GM21528 (cell line): ENCODE data around the gene DHX32.

Experiments used
- ATAC-seq: cut with Tn5 transposase; IDR thresholded peaks from one replicate; pipeline ENCODE4 v1.9.1; 2021; ENCODE audit warnings: mild to moderate bottlenecking, moderate library complexity; ENCODE audit not compliant: unreplicated experiment, low FRiP score

DHX32 gene

DNA sequence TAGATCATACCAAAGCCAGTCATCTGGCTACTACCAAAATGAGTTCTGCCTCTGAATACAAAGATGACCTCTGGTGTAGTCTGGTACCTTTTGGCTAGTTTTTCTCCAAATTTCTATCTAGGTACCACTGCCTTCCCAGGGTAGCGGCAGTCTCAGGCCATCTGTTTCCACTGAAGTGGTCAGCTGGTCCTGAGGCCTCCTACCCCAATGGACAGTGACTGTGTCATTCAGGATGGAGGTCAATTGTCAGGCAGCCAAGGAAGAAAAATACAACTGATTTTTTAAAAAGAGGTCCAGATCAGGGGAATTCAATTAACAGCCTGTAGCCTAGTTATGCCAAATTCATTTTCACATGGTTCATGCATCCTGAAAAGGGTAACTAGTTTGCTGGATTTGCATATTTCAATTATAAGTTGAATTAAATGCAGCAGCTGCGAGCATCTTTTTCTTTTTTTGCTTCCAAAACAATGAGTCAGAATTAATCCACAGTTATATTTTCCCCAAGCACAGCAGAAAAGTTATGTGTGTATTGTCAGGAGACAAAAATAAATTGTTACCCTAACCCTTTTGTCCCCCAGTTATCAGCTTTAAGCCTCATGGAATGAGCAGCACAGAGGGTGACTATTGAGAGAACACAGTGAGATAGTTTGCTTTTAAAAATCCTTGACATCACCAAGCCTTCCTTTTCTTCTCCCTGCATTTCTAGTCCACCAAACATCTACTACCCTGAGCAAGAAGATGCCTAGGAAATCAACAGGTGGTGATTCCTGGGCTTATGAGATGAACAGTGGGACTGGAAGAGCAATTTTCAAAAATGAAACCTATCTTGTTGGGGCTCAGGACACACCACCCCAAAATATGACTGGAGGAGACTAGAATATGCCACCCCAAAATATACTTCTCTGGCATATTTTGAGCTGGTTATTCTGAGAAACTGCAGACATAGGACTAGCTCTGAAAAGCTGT lies 30.0 kb downstream of the DHX32 start:
- ATAC-seq, result no peak

DNA sequence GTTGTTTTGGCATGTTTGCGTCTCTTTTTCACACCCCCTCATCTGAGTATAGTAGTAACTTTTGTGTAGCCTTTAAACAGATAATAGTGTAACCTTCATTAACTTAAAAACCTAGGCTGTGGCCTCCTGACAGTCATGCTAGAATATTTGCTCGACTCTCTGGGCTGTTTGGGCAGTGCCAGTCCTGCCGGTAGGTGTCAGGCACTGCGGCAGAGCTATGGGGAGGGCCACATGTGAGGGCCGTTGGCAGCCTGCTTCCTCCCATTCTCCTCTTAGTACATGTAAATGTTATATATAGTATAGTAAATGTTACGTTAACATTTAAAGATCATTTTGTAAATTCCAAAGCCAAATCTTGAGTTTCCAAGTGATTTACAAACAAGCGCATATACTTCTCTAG lies 31.6 kb downstream of the DHX32 start:
- no peak for ATAC-seq

DNA sequence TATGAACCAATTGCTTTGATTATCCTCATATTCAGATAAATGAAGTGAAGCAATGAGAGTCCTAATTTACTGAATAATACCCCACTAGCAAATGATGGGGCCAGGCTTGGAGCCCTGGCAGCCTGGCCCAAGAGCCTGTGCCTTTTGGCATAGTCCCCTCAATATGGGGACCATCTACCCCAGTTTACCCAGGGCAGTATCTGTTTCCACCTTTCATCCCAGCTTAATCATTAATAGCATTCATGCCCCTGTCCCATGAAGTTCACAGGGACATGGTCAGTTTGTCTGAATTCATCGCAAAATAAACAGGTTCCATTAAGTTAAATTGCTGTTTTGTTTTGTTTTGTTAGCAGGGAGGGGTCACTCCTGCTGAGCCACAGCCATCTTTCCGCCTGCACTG lies 32.2 kb downstream of the DHX32 start:
- ATAC-seq, result no peak

DNA sequence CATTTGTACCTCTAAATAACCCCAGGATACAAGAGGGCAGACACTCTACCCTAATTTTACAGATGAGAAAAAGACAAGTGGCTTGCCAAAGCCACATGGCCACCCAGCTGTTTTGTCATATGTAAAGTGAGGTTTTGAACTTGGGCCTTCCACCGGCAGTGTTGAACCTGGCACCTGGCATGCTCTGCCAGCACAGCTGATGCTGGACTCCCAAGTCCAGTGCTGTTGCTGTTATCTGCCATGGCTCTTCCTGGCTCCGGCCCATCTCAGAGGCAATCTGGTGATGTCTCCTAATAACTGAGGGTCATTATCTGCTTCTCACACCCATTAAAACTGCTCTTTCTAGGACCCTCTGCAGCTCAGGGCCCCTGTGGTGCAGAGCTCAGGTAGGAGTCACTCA lies 32.7 kb downstream of the DHX32 start:
- ATAC-seq, result no peak

DNA sequence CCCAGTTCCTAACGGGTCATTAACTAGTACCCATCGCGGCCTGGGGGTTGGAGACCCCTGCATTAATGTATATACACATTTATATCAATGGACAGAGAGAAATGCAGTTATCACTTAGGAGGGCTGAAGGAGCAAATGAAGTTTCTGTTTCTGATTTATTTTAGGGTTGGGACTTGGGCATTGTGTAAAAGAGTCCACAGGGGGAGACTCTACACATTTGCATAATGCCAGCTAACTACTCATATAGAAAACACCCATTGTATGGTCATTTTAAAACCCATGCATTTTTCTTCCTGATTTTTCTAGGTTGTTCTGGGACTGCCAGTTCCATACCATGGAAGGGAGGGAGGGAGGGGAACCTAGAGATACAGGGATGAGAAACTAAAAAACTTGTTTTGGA lies 34.2 kb downstream of the DHX32 start:
- no peak for ATAC-seq

DNA sequence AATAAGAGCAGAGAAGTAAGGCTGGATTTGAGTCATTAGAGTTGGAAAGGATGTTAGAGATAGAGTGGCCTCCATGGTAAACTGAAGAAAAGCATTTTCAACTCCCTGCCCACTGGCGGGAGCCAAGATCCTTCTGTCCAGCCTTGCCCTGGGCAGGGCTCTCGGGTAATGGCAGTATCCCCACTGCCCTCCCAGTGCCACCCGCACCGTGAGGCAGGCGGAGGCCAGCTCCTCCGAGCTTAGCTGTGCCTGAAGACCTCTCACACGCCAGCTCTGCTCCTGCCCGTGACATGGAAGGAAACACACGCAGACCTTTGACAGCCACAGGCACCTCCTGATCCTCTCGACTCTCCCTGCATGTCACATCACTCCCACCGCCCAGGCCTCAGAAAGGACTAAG lies 35.5 kb downstream of the DHX32 start:
- no peak for ATAC-seq

DNA sequence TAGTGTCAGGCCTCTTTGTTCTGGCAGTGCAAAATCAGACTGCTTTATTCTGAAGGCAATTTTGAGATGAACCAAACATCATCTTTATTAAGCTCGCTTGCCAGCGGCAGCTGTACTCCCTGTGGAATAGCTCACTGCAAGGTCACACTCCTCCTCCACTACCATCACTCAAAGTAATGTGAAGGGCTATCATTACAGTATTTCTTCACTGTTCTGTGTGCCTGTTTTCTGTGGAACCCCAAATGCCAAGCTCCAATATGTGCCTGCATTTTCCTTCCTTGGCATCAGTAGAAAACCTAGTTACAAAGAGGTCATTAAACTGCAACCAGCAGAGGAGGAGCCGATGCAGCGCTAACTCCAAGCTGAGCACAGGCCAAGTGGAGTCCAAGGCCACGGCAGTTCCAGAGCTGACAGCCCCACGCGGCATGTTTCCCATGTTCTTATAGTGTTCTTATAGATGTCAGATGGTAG lies 36.3 kb downstream of the DHX32 start:
- ATAC-seq, result no peak

DNA sequence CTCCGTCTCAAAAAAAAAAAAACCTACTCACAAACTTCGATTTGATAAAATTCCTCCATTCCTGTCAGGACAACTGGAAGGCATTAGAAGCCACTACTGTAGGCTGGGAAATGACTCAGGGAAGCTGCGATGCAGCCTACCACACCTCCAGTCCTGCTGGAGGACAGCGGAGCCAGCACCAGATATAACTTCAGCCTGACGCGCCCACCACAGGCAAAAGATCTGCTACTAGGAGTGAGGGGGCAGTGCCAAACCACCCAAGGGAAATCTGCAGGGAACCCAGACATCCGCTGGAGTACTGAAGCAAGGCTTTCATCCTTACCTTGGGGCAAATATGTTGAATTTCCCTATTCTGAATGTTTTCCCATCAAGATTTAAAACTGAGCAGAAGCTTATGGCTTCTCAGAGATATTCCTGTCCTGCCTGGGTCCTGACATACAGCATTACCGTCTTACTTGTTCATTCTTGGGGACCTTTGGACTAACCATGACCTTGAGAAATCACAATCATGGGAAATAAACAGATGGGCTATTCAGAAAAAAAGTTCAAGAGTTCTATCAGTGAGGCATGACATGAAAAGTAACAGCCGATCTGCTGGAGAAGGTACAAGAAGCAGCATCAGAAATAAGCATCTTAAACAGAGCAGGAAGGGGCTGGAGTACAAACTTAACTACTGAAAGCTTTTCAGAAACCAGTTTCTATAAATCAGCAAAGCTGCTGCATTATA lies 37.3 kb downstream of the DHX32 start:
- no peak for ATAC-seq

DNA sequence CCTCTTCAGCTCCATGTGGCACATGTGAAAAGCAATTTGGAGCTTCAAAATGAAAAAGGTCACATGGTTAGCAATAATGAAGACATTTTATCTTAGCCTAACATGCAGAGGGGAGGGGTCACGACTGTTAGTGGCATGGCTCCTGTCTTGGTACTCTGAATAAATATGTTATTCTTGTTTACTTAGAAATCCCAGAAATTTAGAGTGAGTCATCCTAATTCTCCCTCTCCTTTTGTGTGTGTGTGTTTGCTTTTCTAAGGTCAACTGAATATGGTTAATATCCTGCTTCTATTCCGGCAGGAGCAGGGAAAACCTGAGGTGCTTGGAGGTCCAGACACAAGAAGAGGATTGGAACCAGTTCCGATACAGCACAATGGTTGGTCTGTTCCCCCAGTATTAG lies 40.1 kb downstream of the DHX32 start:
- no peak for ATAC-seq

DNA sequence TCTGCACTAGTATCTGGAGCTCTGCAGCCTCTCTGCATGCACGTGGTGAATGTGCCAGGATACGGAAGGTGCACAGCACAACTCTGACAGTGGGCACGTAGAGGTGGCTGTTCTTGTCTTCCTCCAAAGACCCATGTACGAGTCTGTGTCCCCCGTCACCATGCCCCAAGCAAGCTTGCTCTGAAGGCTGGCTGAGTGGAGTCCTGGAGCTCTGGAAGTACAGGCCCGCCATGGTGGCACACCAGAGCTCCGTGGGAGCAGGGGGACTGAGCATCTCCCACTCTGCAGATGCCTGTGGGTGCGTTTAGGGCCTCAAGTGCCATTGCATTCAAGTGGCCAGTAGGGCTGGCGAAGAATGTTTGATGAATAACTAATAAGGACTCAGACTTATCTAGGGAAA lies 40.7 kb downstream of the DHX32 start:
- no peak for ATAC-seq

DNA sequence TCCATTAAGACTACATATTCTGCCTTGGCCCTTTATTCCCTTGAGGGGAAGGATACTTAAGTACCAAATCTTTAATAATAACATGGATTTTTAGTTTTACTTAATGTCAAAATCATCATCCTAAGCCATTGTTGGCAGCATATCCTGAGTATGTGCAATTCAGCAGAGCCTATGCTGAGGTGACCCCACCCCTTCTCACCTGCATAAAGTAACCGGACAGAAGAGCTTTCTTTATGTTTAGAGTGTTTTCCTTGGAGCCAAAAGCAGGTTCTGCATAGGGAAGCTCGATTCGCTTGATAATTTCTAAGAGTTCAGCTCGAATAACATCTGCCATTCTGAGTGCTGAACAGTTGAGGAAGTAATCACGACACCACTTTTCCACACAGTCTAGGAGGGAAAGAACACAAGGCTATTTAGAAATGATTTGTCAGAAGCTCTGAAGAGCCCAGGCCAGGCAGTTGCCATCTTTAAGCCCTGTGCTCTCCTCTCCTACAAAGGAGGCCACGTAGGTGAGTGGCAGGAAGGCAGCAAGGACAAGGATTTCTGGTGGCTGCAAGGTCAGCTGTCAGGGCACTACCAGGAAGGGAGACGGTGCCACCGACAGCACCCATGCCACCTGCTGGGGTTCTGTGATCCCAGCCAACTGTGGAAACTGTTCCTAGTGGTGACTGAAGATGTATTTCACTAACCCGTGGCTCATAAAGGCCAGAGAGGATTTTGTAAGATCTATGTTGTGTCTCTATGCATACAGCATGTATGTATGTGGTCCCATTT lies 42.1 kb downstream of the DHX32 start:
- no peak for ATAC-seq

DNA sequence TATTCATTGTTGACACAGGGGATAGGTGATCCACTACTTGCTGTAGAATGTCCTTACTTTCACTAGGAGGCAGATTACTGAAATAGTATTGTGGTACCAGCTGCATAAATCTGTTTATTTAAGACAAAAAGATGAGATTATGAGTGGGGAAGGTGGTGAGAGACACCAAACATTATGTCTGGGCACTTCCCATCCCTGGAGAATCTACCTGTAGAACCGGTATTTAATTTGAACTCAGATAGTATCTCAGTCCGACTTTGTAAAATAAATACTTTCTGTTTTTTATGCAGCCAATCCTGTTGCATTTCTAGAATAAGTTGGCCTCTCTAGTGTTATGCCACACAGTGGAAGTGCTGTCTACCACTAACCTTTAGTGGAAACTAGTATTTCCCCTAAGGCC lies 44.3 kb downstream of the DHX32 start:
- no peak for ATAC-seq

DNA sequence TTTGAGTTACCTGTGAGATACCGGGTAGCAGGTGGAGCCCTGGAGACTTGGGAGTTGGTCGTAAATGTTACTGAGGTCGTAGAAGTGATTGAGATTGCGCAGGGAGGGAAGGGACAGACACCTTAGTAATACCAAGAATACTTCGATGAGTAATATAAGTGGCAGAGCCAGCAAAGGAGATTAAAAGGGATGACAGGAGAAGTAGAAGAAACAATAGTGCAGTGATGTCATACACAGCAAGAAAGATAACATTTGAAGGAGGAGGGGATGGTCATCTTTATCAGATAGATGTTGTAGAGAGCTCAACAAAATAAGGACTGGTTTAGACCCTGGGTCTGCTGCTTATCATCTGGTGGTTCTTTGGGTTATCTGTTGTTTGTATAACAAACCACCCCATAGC lies 52.8 kb downstream of the DHX32 start:
- no peak for ATAC-seq

DNA sequence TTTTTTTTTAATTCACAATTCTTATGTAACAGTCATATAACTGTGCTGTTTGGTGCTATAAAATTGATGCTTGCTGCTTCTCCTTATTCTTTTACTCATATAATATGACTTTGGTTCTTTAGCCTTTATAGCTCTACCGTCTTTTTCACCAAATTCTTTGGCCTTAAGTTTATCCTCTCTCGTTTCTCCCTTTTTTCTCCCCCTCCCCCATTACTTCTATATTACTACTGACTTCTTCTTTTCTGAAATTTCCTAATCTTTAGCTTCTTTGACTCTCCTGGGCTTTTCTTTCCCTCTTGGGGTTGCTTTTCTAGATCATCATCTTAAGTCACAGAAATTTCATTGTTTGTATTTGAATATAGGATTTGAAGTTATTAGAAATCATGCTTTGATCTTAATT lies 54.0 kb downstream of the DHX32 start:
- ATAC-seq, result no peak

DNA sequence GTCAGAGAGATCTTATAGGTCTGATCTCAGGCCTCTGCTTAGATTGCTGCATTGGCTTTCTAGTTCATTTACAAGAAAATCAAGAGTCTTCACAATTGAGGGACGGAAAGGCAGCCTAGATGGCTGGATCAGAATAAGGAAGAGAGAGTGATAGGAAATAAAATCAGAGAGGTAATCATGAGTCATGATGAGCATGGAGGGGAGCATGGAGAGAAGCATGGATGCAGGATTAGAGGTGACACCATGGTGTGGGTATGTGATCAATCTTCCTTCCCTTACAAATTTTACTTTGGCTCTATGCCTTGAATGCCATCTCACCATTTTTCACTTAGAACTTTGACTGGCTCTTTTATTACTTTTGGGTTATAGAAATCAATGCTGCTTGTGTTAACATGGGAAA lies 56.4 kb downstream of the DHX32 start:
- no peak for ATAC-seq

DNA sequence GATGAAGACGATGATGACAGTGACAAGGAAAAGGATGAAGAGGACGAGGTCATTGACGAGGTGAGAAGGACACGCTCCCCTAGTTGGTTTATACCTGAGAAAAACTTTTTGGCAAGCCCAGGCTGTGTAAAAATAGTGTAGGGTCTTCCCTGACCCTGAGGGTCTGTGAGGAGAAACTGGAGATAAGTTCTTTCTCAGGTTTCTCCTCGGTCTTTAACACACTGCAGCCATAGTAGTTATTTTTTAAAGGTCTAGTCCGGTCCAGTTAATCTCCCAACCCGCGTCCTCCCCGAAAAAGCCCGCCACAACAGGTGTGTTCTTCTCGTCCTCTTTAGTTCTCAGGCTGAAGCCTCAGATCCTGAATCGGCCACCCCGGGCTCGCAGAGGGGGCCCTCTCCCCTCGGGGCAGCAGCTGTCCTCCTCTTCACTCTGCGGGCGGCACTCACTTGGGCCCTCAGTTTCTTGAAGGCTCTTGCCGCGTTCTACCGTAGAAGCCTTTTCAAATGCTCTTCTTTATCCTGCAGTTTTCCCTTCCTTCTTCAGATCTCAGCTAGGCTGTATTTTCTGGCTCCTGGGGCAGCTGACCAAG lies 57.3 kb downstream of the DHX32 start:
- ATAC-seq, result no peak

DNA sequence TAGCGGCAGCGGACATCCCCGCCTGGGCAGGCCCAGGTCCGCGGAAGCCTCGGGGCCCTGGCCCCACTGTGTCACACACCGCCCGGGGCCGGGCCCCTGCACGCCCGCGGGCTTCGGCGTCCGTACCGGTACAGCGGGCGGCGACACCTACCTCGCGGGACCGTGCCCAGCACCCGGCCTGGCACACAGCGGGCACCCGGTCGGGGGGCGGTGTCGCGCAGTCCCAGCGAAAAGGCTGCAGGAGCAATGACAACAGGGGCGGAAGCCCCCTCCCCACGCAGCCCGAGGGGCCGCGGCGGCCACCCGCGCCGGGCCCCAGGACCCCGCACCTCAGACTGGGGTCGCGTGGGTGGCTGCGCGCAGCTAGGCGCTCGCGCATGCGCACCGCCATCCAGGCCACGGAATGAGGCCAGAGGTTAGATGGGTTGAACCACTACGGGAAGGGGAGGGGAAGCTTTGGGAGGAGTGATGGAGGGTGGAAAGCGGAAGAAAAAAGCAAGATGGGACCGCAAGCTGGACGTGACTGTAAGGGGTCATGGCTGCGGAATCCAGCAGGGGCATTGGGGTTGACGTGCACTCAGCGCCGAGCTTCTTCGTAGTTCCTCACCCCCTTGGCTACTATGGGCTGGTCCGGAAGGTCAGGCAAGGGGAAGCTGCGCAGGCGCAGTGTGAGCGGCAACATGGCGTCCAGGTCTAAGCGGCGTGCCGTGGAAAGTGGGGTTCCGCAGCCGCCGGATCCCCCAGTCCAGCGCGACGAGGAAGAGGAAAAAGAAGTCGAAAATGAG lies 58.0 kb downstream of the DHX32 start, which contains the start of the genes BCCIP and UROS:
Gene BCCIP (plus strand): TSS at position 669 of the 785 bp plus-strand sequence. CDS start 12 bp downstream, at position 681.
Gene UROS (minus strand): TSS at position 381 of the 785 bp plus-strand sequence. CDS start 6,759 bp downstream, outside the sequence.
- ATAC-seq, result peak; percentile 87

DNA sequence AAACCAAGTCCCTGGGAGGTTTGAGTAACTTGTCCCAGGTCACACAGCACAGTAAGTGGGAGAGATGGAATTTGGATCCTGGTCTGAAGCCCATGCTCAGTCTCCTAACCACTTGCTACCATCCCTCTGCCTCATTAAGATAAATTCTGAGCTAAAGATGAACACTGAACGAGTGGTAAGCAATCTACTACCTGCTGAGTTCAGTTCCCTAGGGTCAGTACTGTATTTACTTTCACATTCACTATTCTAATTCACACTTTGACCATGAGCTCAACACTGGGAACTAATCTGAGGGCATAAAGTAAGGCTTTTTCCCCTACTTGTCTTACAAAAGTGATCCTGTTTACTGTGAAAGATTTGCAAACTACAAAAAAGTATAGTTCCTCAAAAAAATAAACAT lies 60.4 kb downstream of the DHX32 start:
- peak; percentile 44 for ATAC-seq

DNA sequence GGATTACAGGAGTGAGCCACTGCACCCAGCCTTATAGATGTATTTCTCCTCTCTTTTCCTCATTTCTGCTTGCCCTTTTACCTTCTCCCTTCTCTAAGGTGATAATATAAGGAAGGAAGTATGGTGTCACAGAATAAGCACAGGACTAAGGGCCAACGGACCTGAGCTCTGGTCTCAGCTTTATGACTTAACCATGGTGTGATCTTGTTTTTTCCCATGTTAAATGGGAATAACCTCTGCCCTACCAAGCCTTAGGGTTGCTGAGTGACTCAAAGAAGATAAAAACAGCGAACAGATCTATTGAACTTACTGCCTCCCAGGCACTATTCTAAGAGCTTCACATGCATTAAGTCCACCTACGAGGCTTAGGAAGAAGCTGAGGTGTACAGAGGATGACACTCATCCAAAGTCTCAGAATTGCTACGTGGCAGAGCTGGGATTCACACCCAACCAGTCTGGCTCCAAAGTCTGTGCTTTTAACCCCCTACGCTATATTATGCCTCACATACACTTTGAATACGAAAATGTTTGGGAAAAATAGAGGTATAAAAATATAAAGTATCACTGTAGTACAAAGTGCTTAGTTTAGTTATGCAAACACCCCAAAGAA lies 63.6 kb downstream of the DHX32 start:
- no peak for ATAC-seq
